Ovary (tissue), 9 donors: ENCODE measurements around the gene SSBP4. TPM values are rescaled to one million over a fixed set of nuclear protein-coding genes. Genes with fewer than 3 reads are reported as not detected.

Experiments
- DNase-seq, 5 donors: peaks; one replicate each; pipeline ENCODE4 v3.0.0-alpha.2; 2019 to 2020
- H3K27ac ChIP-seq, 2 donors: fragments of 200-600 bp; one replicate each; pipeline versions ENCODE4 v1.5.1 to v1.8.0; 2019 to 2022
- H3K27me3 ChIP-seq: fragments of 200-600 bp; one replicate; pipeline ENCODE4 v1.8.0; 2022
- H3K36me3 ChIP-seq: fragments of 200-600 bp; sonication (generic); one replicate; pipeline ENCODE4 v1.5.1; 2019
- H3K4me1 ChIP-seq: one replicate; pipeline ENCODE4 v1.8.1; 2013; ENCODE audit warnings: mild to moderate bottlenecking, moderate library complexity; ENCODE audit not compliant: insufficient read depth
- H3K4me3 ChIP-seq: fragments of 200-600 bp; sonication (generic); one replicate; pipeline ENCODE4 v1.5.1; 2017
- H3K9me3 ChIP-seq, 2 donors: fragments of 200-600 bp in 1 of 2; sonication (generic) in 1 of 2; one replicate each; pipeline versions ENCODE4 v1.5.1 to v1.8.1; 2013 to 2019; ENCODE audit warnings: mild to moderate bottlenecking in 1 of 2, moderate library complexity in 1 of 2
- EP300 ChIP-seq: sonication (generic); formaldehyde crosslinking; IDR thresholded peaks from one replicate; pipeline ENCODE4 v1.6.1; 2017; ENCODE audit warnings: antibody characterized with exemption
- POLR2A ChIP-seq: fragments of 450-650 bp; IDR thresholded peaks from one replicate; pipeline ENCODE4 v1.6.1; 2017; ENCODE audit warnings: antibody characterized with exemption, mild to moderate bottlenecking, moderate library complexity
- WGBS, 3 donors: extraction: QIAGEN DNeasy Blood & Tissue Kit in 1 of 3; methylation state at CpG; one replicate each; pipeline versions ENCODE4 v1.1.5 to v1.1.7; 2013 to 2017; 5-methylcytosine and 5-hydroxymethylcytosine counted together
- intact Hi-C, 4 donors: fragments of 100-400 bp; cut with DNase I; formaldehyde crosslinking; loops; one replicate each; pipeline versions ENCODE4 v1.11.0 to v1.15.1; 2022 to 2023
- polyA plus RNA-seq, 2 donors: library from polyadenylated mRNA; stranded (reverse); fragments of 200-250 nt in 1 of 2; fragments of 350-450 nt in 1 of 2; fragmentation: Illumina TruSeq in 1 of 2; extraction: RNeasy Lipid Tissue Mini Kit (QIAGEN cat#74804) in 1 of 2; gene quantifications; one replicate each; pipeline ENCODE4 v1.2.3, GENCODE V29; 2013 to 2014
- total RNA-seq, 7 donors: library from RNA; depleted of rRNA in 2 of 7; stranded (reverse); fragments of >200 nt in 2 of 7; fragmentation: NEBNext Ultra II Directional in 3 of 7; extraction: Animal tissue kit (Norgen Biotek cat#: 25700) in 3 of 7; gene quantifications; one replicate each; pipeline versions ENCODE4 v1.1.0 to v1.2.4, GENCODE V29; 2016 to 2023
- TF ChIP-seq, protein P1 (sequence below), 3 donors: fragments of 450-650 bp in 2 of 3; fragments of 200-600 bp in 1 of 3; IDR thresholded peaks; one replicate each; pipeline versions ENCODE4 v1.5.1 to v1.8.0; 2016 to 2022; ENCODE audit warnings: antibody characterized with exemption in 3 of 3, mild to moderate bottlenecking in 1 of 3
- donor health status: DM: no; HTN: no; CAD: no; lungs with moderate emphysema.
- donor health status: DM: no; HTN: no; CAD: no.
- donor health status: Bipolar disorder and iron deficiency.
- donor health status: DM: yes; HTN: yes; CAD: no.
- donor health status: DM: no; HTN: no; CAD: no.
- donor health status: DM: yes; HTN: yes; CAD: no.

SSBP4 gene
- total and polyA plus RNA-seq, 9 donors: 4.6 to 124 (median 88.3) TPM

DNA sequence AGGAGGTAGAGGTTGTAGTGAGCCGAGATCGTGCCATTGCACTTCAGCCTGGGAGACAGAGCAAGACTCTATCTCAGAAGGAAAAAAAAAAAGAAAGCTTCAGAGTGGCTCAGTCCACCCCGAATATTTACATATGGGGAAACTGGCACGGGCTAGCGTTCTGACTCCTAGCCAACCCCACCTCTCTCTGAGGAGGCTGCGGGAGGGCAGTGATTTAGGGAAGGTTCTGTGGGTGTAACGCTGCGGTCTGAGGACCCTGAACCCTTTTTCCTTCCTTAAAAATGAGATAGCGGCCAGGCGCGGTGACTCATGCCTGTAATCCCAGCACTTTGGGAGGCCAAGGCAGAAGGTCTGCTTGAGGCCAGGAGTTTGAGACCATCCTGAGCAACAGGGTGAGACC is 26.8 kb upstream of the SSBP4 start:
- TF ChIP-seq, protein P1, sequence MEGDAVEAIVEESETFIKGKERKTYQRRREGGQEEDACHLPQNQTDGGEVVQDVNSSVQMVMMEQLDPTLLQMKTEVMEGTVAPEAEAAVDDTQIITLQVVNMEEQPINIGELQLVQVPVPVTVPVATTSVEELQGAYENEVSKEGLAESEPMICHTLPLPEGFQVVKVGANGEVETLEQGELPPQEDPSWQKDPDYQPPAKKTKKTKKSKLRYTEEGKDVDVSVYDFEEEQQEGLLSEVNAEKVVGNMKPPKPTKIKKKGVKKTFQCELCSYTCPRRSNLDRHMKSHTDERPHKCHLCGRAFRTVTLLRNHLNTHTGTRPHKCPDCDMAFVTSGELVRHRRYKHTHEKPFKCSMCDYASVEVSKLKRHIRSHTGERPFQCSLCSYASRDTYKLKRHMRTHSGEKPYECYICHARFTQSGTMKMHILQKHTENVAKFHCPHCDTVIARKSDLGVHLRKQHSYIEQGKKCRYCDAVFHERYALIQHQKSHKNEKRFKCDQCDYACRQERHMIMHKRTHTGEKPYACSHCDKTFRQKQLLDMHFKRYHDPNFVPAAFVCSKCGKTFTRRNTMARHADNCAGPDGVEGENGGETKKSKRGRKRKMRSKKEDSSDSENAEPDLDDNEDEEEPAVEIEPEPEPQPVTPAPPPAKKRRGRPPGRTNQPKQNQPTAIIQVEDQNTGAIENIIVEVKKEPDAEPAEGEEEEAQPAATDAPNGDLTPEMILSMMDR (IDR thresholded peaks at IDR 0.05): no peak
- TF ChIP-seq EP300: no peak
- no peak for TF ChIP-seq POLR2A
- Histone ChIP-seq H3K27ac (peak overlapping the region in 1 of 2 donors; percentile 12), H3K36me3 (no peaks in the 10 kb centered on the region), H3K9me3 (no peaks in the 10 kb centered on the region), H3K4me1 (peaks cover 19% of the 10 kb centered on the region), H3K27me3 (no peaks in the 10 kb centered on the region), H3K4me3 (no peak overlapping the region)
- DNase-seq: peak; percentile 34 to 72 (median 51)
- intact Hi-C loops: loop anchor here in 1 of 4 donors (5.0 kb wide), 1 partner anchor 45 kb away; no protein-coding TSS in a partner anchor
- WGBS, 3 donors: 40% methylated on average over 11 of the region's 11 CpGs

DNA sequence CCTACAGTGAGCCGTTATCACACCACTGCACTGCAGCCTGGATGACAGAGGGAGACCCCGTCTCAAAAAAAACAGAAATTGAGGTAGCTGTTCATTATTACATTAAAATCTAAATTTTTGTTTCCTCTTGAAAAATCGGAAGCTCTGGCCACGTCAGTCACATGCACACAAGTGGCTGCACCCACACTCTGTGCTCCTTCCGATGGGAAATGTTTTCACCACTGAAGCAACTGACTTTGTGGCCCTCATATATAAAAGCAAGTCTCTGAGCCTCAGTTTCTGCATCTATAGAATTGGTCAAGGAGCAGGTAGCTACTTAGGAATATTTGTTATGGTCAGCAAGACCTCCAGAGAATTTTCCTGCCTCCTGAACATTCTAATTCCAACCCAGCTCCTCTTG is 26.3 kb upstream of the SSBP4 start:
- intact Hi-C loops: loop anchor here in 1 of 4 donors (5.0 kb wide), 1 partner anchor 46 kb away; no protein-coding TSS in a partner anchor
- H3K4me3 ChIP-seq: no peak overlapping the region

DNA sequence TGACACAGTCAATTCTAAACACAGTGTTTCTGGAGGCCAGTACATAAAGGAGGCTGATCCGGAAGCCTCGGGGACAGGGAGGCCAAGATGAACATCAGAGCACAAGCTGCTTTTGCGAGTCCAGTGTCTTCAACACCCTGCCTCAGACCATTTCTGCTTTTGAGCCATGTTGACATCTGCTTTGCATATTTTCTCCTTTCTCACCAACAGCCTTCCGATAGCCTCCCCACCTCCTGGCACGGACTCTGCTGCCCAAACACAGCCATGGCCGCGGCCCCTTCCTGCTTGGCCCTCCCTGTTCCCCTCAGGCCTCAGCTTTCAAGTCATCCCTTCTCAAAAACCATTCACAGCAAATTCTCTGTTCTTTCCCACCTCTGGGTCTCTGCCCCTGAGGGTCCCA is 25.4 kb upstream of the SSBP4 start:
- H3K27ac ChIP-seq: no peak overlapping the region
- no peaks in the 10 kb centered on the region for H3K9me3 ChIP-seq
- H3K36me3 ChIP-seq: no peaks in the 10 kb centered on the region
- peak in 2 of 5 donors; percentile 51 to 61 for DNase-seq
- H3K4me1 ChIP-seq: peaks cover 19% of the 10 kb centered on the region
- H3K4me3 ChIP-seq: no peak overlapping the region
- intact Hi-C loops: loop anchor here in 1 of 4 donors (5.0 kb wide), 1 partner anchor 47 kb away; no protein-coding TSS in a partner anchor
- TF ChIP-seq, protein P1 (IDR thresholded peaks at IDR 0.05): no peak
- TF ChIP-seq EP300 (no peak), POLR2A (no peak)
- no peaks in the 10 kb centered on the region for H3K27me3 ChIP-seq
- 30 to 39% (median 31%) methylated on average over 7 of the region's 7 CpGs for WGBS, 3 donors

More for the DNA sequence above, 26.3 kb upstream of the SSBP4 start:
- 78 to 81% (median 80%) methylated on average over 5 of the region's 5 CpGs for WGBS, 3 donors
- TF ChIP-seq EP300: no peak
- Histone ChIP-seq H3K36me3 (no peaks in the 10 kb centered on the region), H3K27ac (peak overlapping the region in 1 of 2 donors; percentile 12), H3K9me3 (no peaks in the 10 kb centered on the region), H3K4me1 (peaks cover 21% of the 10 kb centered on the region), H3K27me3 (no peaks in the 10 kb centered on the region)
- no peak for DNase-seq

DNA sequence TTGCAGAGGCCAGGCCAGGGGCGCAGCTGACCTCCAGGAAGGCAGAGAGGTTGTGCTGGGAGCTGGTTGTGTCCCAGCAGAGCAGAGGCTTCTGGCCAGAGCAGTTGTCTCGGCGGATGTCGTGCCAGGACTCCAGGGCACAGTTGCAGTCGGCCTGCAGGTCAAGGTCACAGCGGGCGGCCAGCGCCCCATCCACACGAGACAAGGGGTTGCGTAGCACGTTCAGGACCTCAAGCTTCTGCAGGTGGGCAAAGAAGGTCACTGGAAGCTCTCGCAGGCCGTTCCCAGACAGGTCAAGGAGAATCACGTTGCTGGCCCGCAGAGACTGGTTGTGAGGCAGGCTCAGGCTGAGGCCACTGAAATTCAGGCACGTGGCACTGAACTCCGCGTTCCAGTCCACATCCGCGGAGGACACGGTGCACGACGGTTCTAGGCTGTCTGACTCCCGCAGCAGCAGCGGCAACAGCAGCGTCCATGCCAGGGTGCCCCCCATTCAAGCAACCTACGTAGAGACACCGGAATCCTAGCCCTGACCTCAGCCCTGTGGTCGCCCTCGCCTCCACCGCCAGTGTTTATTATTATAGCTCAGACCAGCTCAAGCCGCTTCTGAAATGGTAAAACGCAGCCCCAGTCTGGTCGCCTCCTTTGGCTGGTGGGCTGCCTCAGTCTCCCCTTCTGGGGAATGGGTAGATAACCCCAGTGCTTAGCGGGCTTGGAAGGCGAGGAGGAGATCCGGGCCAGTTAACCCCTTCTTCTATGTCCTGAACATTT is 22.5 kb upstream of the SSBP4 start:
- Histone ChIP-seq H3K36me3 (no peaks in the 10 kb centered on the region), H3K9me3 (no peaks in the 10 kb centered on the region), H3K4me3 (no peak overlapping the region), H3K4me1 (peaks cover 19% of the 10 kb centered on the region), H3K27ac (peak overlapping the region in 1 of 2 donors; percentile 5), H3K27me3 (no peaks in the 10 kb centered on the region)
- WGBS, 3 donors: 15 to 36% (median 19%) methylated on average over 37 of the region's 37 CpGs
- intact Hi-C loops: no loop called here
- peak in 3 of 5 donors; percentile 54 to 70 (median 59) for DNase-seq
- TF ChIP-seq EP300 (no peak), POLR2A (no peak)
- TF ChIP-seq, protein P1 (IDR thresholded peaks at IDR 0.05): no peak
